ENCODE data around the gene SLC35A3. TPM values are rescaled to one million over a fixed set of nuclear protein-coding genes. Genes with fewer than 3 reads are reported as not detected.

SLC35A3 gene
- total and polyA plus RNA-seq, 3 donors from 2014 or later = 6.6 to 17.6 (median 17.1) TPM

DNA sequence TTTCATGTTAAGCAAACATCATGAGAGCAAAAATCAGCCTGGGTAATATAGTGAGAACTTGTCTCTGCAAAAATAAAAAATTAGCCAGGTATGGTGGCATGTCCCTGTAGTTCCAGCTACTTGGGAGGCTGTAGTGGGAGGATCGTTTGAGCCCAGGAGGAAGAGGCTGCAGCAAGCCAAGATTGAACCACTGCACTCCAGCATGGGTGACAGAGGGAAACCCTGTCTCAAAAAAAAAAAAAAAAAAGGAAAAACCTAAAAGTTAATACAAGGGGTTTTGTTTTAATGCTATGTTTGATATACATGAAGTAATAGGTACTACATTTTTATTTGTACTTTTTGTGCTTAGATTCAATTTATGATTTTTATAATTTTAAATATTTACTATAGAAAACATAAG is 27.1 kb upstream of the SLC35A3 start:
- no peaks in the 10 kb centered on the region for H3K36me3 ChIP-seq (ENCODE audit: low read depth, missing control alignments)
- 78 to 96% methylated on average over 1 of the region's 1 CpG for WGBS, 2 donors
- TF ChIP-seq, protein P1, sequence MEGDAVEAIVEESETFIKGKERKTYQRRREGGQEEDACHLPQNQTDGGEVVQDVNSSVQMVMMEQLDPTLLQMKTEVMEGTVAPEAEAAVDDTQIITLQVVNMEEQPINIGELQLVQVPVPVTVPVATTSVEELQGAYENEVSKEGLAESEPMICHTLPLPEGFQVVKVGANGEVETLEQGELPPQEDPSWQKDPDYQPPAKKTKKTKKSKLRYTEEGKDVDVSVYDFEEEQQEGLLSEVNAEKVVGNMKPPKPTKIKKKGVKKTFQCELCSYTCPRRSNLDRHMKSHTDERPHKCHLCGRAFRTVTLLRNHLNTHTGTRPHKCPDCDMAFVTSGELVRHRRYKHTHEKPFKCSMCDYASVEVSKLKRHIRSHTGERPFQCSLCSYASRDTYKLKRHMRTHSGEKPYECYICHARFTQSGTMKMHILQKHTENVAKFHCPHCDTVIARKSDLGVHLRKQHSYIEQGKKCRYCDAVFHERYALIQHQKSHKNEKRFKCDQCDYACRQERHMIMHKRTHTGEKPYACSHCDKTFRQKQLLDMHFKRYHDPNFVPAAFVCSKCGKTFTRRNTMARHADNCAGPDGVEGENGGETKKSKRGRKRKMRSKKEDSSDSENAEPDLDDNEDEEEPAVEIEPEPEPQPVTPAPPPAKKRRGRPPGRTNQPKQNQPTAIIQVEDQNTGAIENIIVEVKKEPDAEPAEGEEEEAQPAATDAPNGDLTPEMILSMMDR (IDR thresholded peaks at IDR 0.05) = no peak
- TF ChIP-seq POLR2A (IDR thresholded peaks at IDR 0.05) = no peak

GRCh38 chr1:99943223-99943794 is 26.5 kb upstream of the SLC35A3 start:
- H3K9me3 ChIP-seq = no peaks in the 10 kb centered on the region
- intact Hi-C loops (cut with DNase I; ENCODE audit: low total_unique reads) = no loop called here
- no peak overlapping the region for H3K4me3 ChIP-seq
- no peak for TF ChIP-seq POLR2A (IDR thresholded peaks at IDR 0.05)
- TF ChIP-seq, protein P1 (IDR thresholded peaks at IDR 0.05) = no peak
- DNase-seq = no peak
- WGBS, 2 donors = 22 to 28% methylated on average over 7 of the region's 7 CpGs
- no peaks in the 10 kb centered on the region for H3K36me3 ChIP-seq (ENCODE audit: low read depth, missing control alignments)
- H3K27ac ChIP-seq = no peak overlapping the region
- H3K27me3 ChIP-seq = no peaks in the 10 kb centered on the region
- H3K4me1 ChIP-seq = no peaks in the 10 kb centered on the region

More for the DNA sequence above, 27.1 kb upstream of the SLC35A3 start:
- intact Hi-C loops (cut with DNase I; ENCODE audit: low total_unique reads) = no loop called here
- Histone ChIP-seq H3K4me3 (no peak overlapping the region), H3K9me3 (no peaks in the 10 kb centered on the region), H3K27me3 (no peaks in the 10 kb centered on the region), H3K27ac (no peak overlapping the region), H3K4me1 (no peaks in the 10 kb centered on the region)
- no peak for DNase-seq

GRCh38 chr1:99944192-99944591 is 25.6 kb upstream of the SLC35A3 start:
- H3K4me3 ChIP-seq = no peak overlapping the region
- WGBS, 2 donors = 74 to 89% methylated on average over 1 of the region's 1 CpG
- no peaks in the 10 kb centered on the region for H3K9me3 ChIP-seq
- H3K36me3 ChIP-seq (ENCODE audit: low read depth, missing control alignments) = no peaks in the 10 kb centered on the region
- H3K27ac ChIP-seq = no peak overlapping the region
- intact Hi-C loops (cut with DNase I; ENCODE audit: low total_unique reads) = no loop called here
- H3K4me1 ChIP-seq = no peaks in the 10 kb centered on the region
- no peaks in the 10 kb centered on the region for H3K27me3 ChIP-seq
- TF ChIP-seq, protein P1 (IDR thresholded peaks at IDR 0.05) = no peak
- TF ChIP-seq POLR2A (IDR thresholded peaks at IDR 0.05) = no peak
- DNase-seq = no peak

DNA sequence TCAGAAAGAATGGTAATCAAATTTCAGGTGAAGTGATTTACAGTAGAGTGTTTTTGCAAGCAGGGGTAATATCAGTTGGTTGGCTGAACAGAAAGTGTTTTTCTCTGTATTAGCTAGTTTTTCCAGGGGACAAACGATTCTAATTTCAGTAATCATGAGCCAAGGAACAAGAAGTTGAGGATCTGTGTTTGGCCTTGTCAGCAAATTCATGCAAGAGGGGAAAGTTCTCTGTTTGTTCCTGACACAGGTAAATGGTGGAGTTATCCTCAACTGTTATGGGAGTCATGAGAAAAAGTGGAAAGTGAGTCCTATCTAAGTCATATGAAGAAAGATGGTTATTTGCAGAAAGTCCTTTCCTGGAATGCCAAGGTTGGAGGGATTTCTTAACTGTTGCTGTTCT is 24.6 kb upstream of the SLC35A3 start:
- 50 to 77% methylated on average over 1 of the region's 1 CpG for WGBS, 2 donors
- no peaks in the 10 kb centered on the region for H3K9me3 ChIP-seq
- no peaks in the 10 kb centered on the region for H3K4me1 ChIP-seq
- TF ChIP-seq POLR2A (IDR thresholded peaks at IDR 0.05) = no peak
- TF ChIP-seq, protein P1 (IDR thresholded peaks at IDR 0.05) = no peak
- no peak overlapping the region for H3K27ac ChIP-seq
- intact Hi-C loops (cut with DNase I; ENCODE audit: low total_unique reads) = no loop called here
- no peaks in the 10 kb centered on the region for H3K27me3 ChIP-seq
- H3K4me3 ChIP-seq = no peak overlapping the region
- no peak for DNase-seq
- no peaks in the 10 kb centered on the region for H3K36me3 ChIP-seq (ENCODE audit: low read depth, missing control alignments)

DNA sequence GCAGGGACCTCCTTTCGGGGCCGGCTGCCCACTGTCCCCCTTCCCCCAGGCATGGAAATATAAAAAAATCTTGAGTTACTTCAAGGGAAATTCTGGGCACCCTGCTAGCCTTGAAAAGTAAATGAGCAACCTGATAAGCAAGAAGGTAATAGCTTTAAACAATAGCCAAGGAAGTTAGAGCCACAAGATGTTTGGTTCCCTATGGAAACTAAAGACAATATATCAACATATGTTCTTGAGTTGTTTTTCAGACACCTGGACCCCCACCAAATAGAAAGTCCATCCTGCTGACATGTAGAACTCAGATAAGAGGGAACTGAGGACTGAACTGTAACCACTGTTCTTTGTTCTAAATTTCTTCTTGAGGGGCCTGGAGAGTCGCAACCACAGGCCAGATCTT is 19.3 kb upstream of the SLC35A3 start:
- H3K36me3 ChIP-seq (ENCODE audit: low read depth, missing control alignments) = no peaks in the 10 kb centered on the region
- intact Hi-C loops (cut with DNase I; ENCODE audit: low total_unique reads) = no loop called here
- H3K27me3 ChIP-seq = no peaks in the 10 kb centered on the region
- no peak overlapping the region for H3K4me3 ChIP-seq
- TF ChIP-seq, protein P1 (IDR thresholded peaks at IDR 0.05) = no peak
- TF ChIP-seq POLR2A (IDR thresholded peaks at IDR 0.05) = no peak
- H3K9me3 ChIP-seq = no peaks in the 10 kb centered on the region
- H3K4me1 ChIP-seq = no peaks in the 10 kb centered on the region
- 77 to 81% methylated on average over 3 of the region's 3 CpGs for WGBS, 2 donors
- DNase-seq = no peak
- no peak overlapping the region for H3K27ac ChIP-seq

All from testis (tissue), 3 donors.